ENCODE results near the gene TERB2. TPM values are rescaled to one million over a fixed set of nuclear protein-coding genes. Genes with fewer than 3 reads are reported as not detected.
A peak's percentile ranks its signal among the peaks of the same experiment; 100 is the strongest.
"Not testable (repeated sequence)": the region's sequence is repeated elsewhere in the genome, so short reads cannot be mapped to it uniquely, and the experiment has no call there.

The TERB2 gene
- total RNA-seq, 4 donors from 2014 or later, result not detected

DNA sequence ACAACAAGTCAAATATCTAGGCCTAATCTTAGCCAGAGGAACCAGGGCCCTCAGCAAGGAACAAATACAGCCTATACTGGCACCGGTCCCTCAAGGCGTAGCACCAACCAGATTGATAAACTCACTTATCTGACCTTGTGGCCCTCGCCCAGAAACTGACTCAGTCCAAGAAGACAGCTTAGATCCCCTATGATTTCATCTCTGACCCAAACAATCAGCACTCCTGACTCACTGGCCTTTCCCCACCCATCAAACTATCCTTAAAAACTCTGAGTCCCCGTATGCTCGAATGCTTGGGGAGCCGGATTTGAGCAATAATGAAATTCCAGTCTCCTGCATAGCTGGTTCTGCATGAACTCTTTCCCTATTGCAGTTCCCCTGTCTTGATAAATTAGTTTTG lies 64.9 kb downstream of the TERB2 start:
- no peaks in the 10 kb centered on the region for H3K27me3 ChIP-seq
- H3K4me1 ChIP-seq, result peaks cover 5 to 20% of the 10 kb centered on the region in 2 donors
- no peaks in the 10 kb centered on the region for H3K36me3 ChIP-seq
- peak in 1 of 2 donors; percentile 21 for DNase-seq
- 67 to 68% methylated on average over 6 of the region's 6 CpGs for WGBS, 2 donors
- no peaks in the 10 kb centered on the region for H3K9me3 ChIP-seq
- intact Hi-C loops (cut with DNase I), result no loop called here
- TF ChIP-seq, protein P1, sequence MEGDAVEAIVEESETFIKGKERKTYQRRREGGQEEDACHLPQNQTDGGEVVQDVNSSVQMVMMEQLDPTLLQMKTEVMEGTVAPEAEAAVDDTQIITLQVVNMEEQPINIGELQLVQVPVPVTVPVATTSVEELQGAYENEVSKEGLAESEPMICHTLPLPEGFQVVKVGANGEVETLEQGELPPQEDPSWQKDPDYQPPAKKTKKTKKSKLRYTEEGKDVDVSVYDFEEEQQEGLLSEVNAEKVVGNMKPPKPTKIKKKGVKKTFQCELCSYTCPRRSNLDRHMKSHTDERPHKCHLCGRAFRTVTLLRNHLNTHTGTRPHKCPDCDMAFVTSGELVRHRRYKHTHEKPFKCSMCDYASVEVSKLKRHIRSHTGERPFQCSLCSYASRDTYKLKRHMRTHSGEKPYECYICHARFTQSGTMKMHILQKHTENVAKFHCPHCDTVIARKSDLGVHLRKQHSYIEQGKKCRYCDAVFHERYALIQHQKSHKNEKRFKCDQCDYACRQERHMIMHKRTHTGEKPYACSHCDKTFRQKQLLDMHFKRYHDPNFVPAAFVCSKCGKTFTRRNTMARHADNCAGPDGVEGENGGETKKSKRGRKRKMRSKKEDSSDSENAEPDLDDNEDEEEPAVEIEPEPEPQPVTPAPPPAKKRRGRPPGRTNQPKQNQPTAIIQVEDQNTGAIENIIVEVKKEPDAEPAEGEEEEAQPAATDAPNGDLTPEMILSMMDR (IDR thresholded peaks at IDR 0.05), result no peak
- no peak for TF ChIP-seq POLR2A (IDR thresholded peaks at IDR 0.05)
- peak overlapping the region in 1 of 3 donors; percentile 33 for H3K27ac ChIP-seq
- H3K4me3 ChIP-seq (replicated peaks in 1 of 3), result no peak overlapping the region

DNA sequence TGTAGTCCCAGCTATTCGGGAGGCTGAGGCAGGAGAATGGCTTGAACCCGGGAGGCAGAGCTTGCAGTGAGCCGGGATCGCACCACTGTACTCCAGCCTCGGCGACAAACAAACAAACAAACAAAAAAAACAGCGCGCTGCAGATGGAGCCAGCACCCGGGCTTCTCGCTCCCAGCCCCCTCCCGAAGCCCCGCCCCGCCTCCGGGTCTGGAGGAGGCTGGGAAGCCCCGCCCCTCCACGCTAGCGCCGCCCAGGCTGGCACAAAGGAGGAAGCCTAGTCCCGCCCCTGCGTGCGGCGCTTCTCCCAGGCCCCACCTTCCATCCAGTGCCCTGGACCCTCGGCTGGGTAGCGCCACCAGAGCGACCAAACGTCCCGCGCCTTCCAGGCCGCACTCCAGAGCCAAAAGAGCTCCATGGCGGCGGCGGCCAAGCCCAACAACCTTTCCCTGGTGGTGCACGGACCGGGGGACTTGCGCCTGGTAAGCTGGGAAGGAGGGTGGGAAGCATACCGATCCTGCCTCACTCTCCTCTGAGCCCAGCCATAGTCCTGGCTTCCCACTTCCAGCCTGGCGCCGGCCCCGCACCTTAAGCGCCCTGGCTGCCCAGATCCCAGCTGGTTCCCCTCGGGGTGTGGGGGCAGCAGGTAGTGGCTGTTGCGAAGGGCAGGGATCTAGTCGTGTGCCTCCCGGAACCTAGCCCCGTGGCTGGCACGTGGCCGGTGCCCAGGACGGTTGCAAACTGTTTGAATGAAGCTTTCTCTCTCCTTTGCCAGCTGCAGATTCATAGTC lies 66.6 kb downstream of the TERB2 start, which contains the start of gene SORD:
TSS of gene SORD (plus strand) at position 325 of the 788 bp plus-strand sequence. CDS start at position 414, 89 bp downstream.
- no peaks in the 10 kb centered on the region for H3K36me3 ChIP-seq
- H3K27me3 ChIP-seq, result no peaks in the 10 kb centered on the region
- DNase-seq, result peak; percentile 97 to 98
- WGBS, 2 donors, result 3 to 7% methylated on average over 19 to 36 of the region's 48 CpGs
- peak within 1 kb of the TSS; percentile 76 to 88 (median 82) for H3K4me3 ChIP-seq (replicated peaks in 1 of 3)
- peak; percentile 57 to 97 for TF ChIP-seq POLR2A (IDR thresholded peaks at IDR 0.05)
- TF ChIP-seq, protein P1 (IDR thresholded peaks at IDR 0.05), result no peak
- intact Hi-C loops (cut with DNase I), result no loop called here
- no peaks in the 10 kb centered on the region for H3K9me3 ChIP-seq
- H3K27ac ChIP-seq, result peak within 1 kb of the TSS; percentile 71 to 86 (median 84)
- H3K4me1 ChIP-seq, result peaks cover 19 to 32% of the 10 kb centered on the region in 2 donors

DNA sequence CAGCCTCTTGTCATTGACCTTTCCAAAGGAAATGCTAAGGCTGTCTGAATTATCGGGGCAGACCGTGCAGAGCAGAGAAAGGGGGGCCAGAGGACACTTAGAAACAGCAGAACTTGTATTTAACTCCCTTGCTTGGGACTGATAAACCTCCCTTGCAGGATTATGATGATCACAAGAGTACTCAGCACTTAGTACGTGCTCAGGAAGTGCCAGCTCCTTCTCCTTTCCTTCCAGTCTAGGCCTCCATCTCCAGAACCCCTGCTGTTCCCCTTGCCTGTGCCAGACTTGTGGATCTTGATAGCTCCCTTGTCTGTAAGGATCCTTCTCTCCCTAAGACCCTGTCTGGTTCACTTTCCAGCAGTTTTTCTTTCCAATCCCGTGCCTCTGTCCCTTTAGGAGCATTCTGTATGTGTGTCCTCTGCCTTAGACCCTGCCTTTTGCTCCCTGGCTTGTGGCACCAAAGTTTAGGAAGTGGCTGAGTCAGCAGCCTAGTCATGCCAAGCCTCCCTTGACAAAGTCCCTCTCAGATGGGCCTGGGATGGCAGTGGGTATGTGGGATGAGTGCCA lies 67.3 kb downstream of the TERB2 start:
- Histone ChIP-seq H3K4me3 (replicated peaks in 1 of 3) (peak overlapping the region; percentile 76 to 88 (median 82)), H3K4me1 (peaks cover 23 to 34% of the 10 kb centered on the region in 2 donors), H3K27ac (peak overlapping the region; percentile 71 to 86 (median 84)), H3K9me3 (no peaks in the 10 kb centered on the region), H3K36me3 (no peaks in the 10 kb centered on the region), H3K27me3 (no peaks in the 10 kb centered on the region)
- intact Hi-C loops (cut with DNase I), result no loop called here
- TF ChIP-seq, protein P1 (IDR thresholded peaks at IDR 0.05), result no peak
- no peak for TF ChIP-seq POLR2A (IDR thresholded peaks at IDR 0.05)
- DNase-seq, result peak; percentile 58
- 5 to 11% methylated on average over 4 of the region's 4 CpGs for WGBS, 2 donors

DNA sequence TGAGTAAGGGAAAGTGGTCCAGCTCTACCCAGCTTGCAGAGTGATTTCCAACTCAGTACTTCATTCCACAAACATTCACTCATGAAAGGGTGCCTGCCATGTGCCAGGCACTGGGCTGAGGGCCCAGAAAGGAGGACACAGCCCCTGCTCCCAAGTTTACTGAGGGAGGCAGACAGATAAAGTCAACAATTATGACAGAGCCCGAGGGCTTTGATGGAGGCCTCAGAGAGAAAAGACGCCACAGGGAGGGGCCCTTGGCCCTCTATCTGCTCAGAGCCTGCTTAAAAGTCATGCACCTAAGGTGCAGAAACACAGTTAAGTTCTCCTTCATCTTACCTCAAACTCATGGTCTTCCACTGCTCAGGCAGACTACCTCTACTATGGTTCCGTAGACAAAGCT lies 68.2 kb downstream of the TERB2 start:
- H3K27me3 ChIP-seq; intact Hi-C loops (cut with DNase I); H3K9me3 ChIP-seq; H3K36me3 ChIP-seq: not testable (repeated sequence)
- WGBS, 2 donors, result 32 to 78% methylated on average over 1 to 3 of the region's 3 CpGs
- H3K4me1 ChIP-seq, result peaks cover 29 to 40% of the 10 kb centered on the region in 2 donors
- peak in 1 of 2 donors; percentile 11 for TF ChIP-seq POLR2A (IDR thresholded peaks at IDR 0.05)
- H3K27ac ChIP-seq, result peak overlapping the region; percentile 60 to 78 (median 74)
- DNase-seq, result peak in 1 of 2 donors; percentile 23
- peak overlapping the region in 1 of 3 donors; percentile 2 for H3K4me3 ChIP-seq (replicated peaks in 1 of 3)

DNA sequence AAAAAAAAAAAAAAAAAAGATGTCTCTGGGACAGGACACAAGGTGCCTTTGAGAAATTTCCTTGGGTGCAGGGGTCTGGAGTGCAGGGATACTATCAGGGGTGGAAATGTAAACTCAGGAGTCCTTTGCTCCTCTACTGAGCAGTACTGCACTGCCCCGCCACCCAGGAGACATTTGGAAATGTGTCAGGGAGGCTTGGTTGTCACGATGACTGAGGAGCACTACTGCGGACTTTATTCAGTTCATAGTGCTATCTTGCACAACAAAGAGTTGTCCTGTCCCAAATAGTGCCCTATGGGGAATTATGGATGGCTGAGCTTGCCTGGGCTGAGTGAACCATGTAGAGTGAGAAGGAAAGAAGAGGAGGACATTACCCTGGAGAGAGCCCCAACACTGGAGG lies 69.1 kb downstream of the TERB2 start:
- intact Hi-C loops (cut with DNase I); H3K36me3 ChIP-seq; H3K27me3 ChIP-seq; H3K9me3 ChIP-seq: not testable (repeated sequence)
- peak overlapping the region; percentile 50 to 78 (median 74) for H3K27ac ChIP-seq
- peak overlapping the region in 1 of 3 donors; percentile 2 for H3K4me3 ChIP-seq (replicated peaks in 1 of 3)
- DNase-seq, result peak in 1 of 2 donors; percentile 32
- WGBS, 2 donors, result 34 to 65% methylated on average over 3 of the region's 3 CpGs
- H3K4me1 ChIP-seq, result peaks cover 37 to 43% of the 10 kb centered on the region in 2 donors

All from thyroid gland (tissue), 4 donors.